Mesothelial cell of epicardium (in vitro differentiated cells): ENCODE data around the gene ERGIC1. TPM values are rescaled to one million over a fixed set of nuclear protein-coding genes. Genes with fewer than 3 reads are reported as not detected.

ENCODE experiments used
- DNase-seq, 2 experiments: peaks; one replicate each; pipeline ENCODE4 v3.0.0; 2021; ENCODE audit warnings: low spot score in 2 of 2; ENCODE audit not compliant: unreplicated experiment in 2 of 2
- H3K27ac Mint-ChIP-seq: 2 replicates; pipeline ENCODE4 v1.8.0; 2021; ENCODE audit warnings: mixed read lengths
- H3K27me3 Mint-ChIP-seq: 2 replicates; pipeline ENCODE4 v1.8.0; 2021; ENCODE audit warnings: low read depth, mixed read lengths
- H3K36me3 Mint-ChIP-seq: 2 replicates; pipeline ENCODE4 v1.8.0; 2021; ENCODE audit warnings: mixed read lengths
- H3K4me1 Mint-ChIP-seq: 2 replicates; pipeline ENCODE4 v1.8.0; 2021; ENCODE audit warnings: mixed read lengths
- H3K4me3 Mint-ChIP-seq: 2 replicates; pipeline ENCODE4 v1.8.0; 2021; ENCODE audit warnings: mild to moderate bottlenecking, moderate library complexity, mixed read lengths
- H3K9me3 Mint-ChIP-seq: 2 replicates; pipeline ENCODE4 v1.8.0; 2021; ENCODE audit warnings: mixed read lengths
- total RNA-seq: library from RNA; stranded (reverse); gene quantifications from 3 replicates; pipeline ENCODE4 v1.2.1, GENCODE V29; 2021
- TF ChIP-seq, protein P1 (sequence below): fragments of 200-600 bp; sonication (generic); IDR thresholded peaks from one replicate; pipeline ENCODE4 v1.5.0; 2021; ENCODE audit warnings: antibody characterized with exemption; ENCODE audit not compliant: unreplicated experiment

Gene ERGIC1
- total RNA-seq, 1 donor from 2014 or later, result 107 TPM

DNA sequence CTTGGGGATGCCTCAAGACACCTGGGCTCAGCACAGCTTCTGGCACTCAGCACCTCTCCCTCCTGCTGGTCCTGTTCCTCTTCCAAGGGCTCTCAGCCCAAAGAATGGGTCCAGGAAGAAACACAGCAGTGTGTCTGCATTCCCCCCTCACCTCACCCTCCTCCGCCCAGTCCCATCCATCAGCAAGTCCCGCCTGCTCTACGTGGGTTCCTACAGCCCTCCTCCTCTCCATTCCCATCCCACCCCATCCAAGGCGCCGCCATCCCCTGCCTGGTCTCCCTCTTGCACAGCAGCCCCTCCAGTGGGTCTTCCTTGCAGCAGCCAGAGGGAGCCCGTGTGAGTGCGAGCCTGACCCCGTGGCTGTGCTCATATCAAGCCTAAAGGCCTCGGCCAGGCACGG lies 72.8 kb downstream of the ERGIC1 start:
- Mint-ChIP-seq H3K36me3 (no peaks in the 10 kb centered on the region), H3K4me1 (peaks cover 73% of the 10 kb centered on the region), H3K4me3 (no peak overlapping the region), H3K27ac (peak overlapping the region; percentile 98), H3K27me3 (no peaks in the 10 kb centered on the region), H3K9me3 (no peaks in the 10 kb centered on the region)
- TF ChIP-seq, protein P1, sequence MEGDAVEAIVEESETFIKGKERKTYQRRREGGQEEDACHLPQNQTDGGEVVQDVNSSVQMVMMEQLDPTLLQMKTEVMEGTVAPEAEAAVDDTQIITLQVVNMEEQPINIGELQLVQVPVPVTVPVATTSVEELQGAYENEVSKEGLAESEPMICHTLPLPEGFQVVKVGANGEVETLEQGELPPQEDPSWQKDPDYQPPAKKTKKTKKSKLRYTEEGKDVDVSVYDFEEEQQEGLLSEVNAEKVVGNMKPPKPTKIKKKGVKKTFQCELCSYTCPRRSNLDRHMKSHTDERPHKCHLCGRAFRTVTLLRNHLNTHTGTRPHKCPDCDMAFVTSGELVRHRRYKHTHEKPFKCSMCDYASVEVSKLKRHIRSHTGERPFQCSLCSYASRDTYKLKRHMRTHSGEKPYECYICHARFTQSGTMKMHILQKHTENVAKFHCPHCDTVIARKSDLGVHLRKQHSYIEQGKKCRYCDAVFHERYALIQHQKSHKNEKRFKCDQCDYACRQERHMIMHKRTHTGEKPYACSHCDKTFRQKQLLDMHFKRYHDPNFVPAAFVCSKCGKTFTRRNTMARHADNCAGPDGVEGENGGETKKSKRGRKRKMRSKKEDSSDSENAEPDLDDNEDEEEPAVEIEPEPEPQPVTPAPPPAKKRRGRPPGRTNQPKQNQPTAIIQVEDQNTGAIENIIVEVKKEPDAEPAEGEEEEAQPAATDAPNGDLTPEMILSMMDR, result no peak
- no peak for DNase-seq

DNA sequence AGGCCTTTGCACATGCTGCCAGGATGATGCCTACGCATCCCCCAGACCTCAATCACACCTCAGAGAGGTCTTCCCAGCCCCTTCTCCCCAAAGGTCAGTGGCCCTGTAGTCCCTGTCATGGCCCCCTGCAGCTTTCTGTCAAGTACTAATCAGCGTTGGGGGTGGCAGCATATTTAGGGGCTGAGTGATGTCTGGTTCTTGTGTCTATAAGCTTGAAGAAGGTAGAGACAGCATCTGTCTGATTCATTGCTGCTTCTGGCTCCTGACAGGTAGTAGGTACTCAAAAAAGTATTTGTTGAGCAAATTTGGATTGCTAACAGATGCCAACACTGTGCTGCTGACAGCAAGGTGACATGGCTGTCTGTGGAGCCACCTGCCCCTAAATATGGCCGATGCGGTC lies 73.6 kb downstream of the ERGIC1 start:
- peak overlapping the region; percentile 16 for H3K27ac Mint-ChIP-seq
- no peaks in the 10 kb centered on the region for H3K36me3 Mint-ChIP-seq
- peaks cover 66% of the 10 kb centered on the region for H3K4me1 Mint-ChIP-seq
- no peak for DNase-seq
- H3K27me3 Mint-ChIP-seq, result no peaks in the 10 kb centered on the region
- H3K4me3 Mint-ChIP-seq, result no peak overlapping the region
- TF ChIP-seq, protein P1, result no peak
- no peaks in the 10 kb centered on the region for H3K9me3 Mint-ChIP-seq

DNA sequence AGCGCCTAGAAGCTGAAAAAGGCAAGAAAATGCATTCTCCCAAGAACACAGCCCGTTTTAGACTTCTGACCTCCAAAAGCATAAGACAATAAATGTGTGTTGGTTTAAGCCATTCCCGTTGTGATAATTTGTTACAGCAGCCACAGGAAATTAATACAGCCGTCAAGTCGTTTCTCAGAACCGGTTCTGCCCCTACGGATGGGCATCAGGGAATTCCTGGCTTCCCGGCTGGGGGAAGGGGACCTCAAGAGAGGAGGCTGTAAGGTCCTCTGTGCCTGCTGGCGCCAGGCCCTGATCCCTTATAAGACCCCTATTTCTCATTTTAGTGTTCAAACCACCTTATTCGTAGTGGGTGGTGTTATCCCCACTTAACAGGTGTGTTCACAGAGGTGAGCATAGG lies 74.6 kb downstream of the ERGIC1 start:
- Mint-ChIP-seq H3K27me3 (no peaks in the 10 kb centered on the region), H3K9me3 (no peaks in the 10 kb centered on the region), H3K4me3 (no peak overlapping the region), H3K36me3 (peaks cover 2% of the 10 kb centered on the region), H3K27ac (peak overlapping the region; percentile 73), H3K4me1 (peaks cover 56% of the 10 kb centered on the region)
- TF ChIP-seq, protein P1, result no peak
- DNase-seq, result no peak

DNA sequence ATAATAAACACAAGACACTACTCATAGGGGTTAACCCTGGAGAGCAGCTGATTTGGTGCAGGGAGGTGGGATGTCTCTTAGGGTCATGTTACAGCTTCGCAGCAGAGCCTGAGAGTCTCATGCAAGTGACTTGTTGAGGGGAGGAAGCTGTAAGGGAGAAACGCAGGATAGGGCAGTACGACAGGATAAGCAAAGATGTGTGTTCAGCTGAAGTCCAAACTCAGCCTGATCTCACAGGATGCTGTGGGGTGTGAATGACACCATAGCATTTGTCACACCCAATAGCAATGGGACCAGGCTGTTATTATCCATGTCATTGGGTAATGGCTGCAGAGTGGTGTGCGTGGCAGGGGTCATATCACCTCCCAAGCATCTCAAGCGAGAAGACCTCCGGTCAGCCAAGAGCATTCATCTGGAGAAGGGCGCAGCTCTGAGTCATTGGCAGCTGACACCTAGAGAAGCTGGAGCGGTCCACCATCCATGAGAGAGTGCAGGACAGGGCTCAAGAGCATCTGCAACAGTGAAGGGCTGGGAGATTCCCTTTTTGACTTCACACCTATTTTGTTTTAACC lies 76.0 kb downstream of the ERGIC1 start:
- Mint-ChIP-seq H3K27ac (peak overlapping the region; percentile 72), H3K27me3 (no peaks in the 10 kb centered on the region), H3K4me1 (peaks cover 42% of the 10 kb centered on the region), H3K4me3 (no peak overlapping the region), H3K9me3 (no peaks in the 10 kb centered on the region), H3K36me3 (peaks cover 2% of the 10 kb centered on the region)
- TF ChIP-seq, protein P1, result no peak
- DNase-seq, result no peak

DNA sequence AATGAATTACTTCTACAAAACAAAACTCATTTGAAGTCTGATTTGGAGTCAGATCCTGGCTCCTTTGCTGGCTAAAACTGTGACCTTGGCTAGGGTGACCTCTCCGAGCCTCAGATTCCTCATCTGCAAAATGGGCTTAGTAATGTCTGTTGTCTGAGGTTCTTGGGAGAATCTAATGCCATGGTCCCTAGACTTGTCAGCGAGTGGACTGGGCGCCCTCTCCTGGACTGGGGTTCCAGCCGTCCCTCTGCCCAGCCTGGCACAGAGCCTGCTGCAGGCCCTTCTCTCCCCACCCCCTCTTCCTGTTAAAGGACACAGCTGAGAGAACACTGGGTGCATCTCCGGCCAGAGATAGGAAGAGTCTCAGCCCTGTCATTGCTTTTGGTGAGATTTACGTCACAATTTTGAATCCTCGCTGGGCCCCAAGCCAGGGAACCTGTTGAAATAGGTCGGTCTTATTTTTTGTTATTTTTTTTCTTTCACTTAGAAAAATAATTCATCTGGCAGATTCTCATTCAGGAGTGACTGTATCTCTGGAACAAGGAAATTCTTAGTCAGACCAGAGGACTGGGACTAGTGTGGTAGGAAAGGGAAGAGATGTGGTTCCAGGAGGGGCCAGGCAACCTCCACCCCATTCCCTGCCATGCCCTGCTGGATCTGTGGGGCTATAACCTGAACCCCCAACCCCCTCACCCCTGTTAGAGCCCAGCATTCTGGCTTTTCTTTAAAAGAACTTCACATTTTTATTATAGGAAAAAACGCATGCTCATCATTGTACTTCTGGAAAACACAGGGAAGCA lies 77.0 kb downstream of the ERGIC1 start:
- Mint-ChIP-seq H3K4me1 (peaks cover 32% of the 10 kb centered on the region), H3K9me3 (no peaks in the 10 kb centered on the region), H3K27ac (peak overlapping the region; percentile 81), H3K4me3 (no peak overlapping the region), H3K36me3 (peaks cover 8% of the 10 kb centered on the region), H3K27me3 (no peaks in the 10 kb centered on the region)
- TF ChIP-seq, protein P1, result no peak
- DNase-seq, result no peak
